Astrocyte (in vitro differentiated cells and primary cell): ENCODE measurements around the gene ZNF808. TPM values are rescaled to one million over a fixed set of nuclear protein-coding genes. Genes with fewer than 3 reads are reported as not detected.
"Not testable (repeated sequence)": the region's sequence is repeated elsewhere in the genome, so short reads cannot be mapped to it uniquely, and the experiment has no call there.

Source experiments
- DNase-seq: peaks from one replicate; pipeline ENCODE4 v3.0.0-alpha.2; 2010; ENCODE audit warnings: low read depth
- FAIRE-seq: peaks from 2 replicates; lab custom pipeline; 2011; peaks lifted over from hg19 to GRCh38; lab: Jason Lieb, UNC
- H2AFZ ChIP-seq: 2 replicates; pipeline ENCODE4 v1.6.0; 2012; ENCODE audit warnings: low read depth, low read length, inconsistent platforms
- H3K27ac ChIP-seq: 2 replicates; pipeline ENCODE4 v1.5.1; 2011; ENCODE audit warnings: low read depth, low read length, inconsistent platforms
- H3K27me3 ChIP-seq: 2 replicates; pipeline ENCODE4 v1.6.0; 2011; ENCODE audit warnings: low read length, inconsistent platforms; ENCODE audit not compliant: insufficient read depth
- H3K36me3 ChIP-seq: 2 replicates; pipeline ENCODE4 v1.5.1; 2011; ENCODE audit warnings: low read length, inconsistent platforms; ENCODE audit not compliant: insufficient read depth
- H3K4me1 ChIP-seq: 2 replicates; pipeline ENCODE4 v1.5.1; 2011; ENCODE audit warnings: low read length, inconsistent platforms; ENCODE audit not compliant: insufficient read depth
- H3K4me2 ChIP-seq: 2 replicates; pipeline ENCODE4 v1.6.0; 2012; ENCODE audit warnings: low read length, inconsistent platforms
- H3K4me3 ChIP-seq: 2 replicates; pipeline ENCODE4 v1.5.1; 2011; ENCODE audit warnings: low read depth, mild to moderate bottlenecking, low read length, inconsistent platforms; ENCODE audit not compliant: insufficient read depth
- H3K79me2 ChIP-seq: 2 replicates; pipeline ENCODE4 v1.6.0; 2012; ENCODE audit warnings: mild to moderate bottlenecking, low read length, inconsistent platforms; ENCODE audit not compliant: insufficient read depth
- H3K9ac ChIP-seq: 2 replicates; pipeline ENCODE4 v1.6.0; 2012; ENCODE audit warnings: mild to moderate bottlenecking, low read length, inconsistent platforms
- H3K9me3 ChIP-seq: 2 replicates; pipeline ENCODE4 v1.5.1; 2012; ENCODE audit warnings: low read depth, mild to moderate bottlenecking, low read length, inconsistent platforms; ENCODE audit not compliant: insufficient read depth
- H4K20me1 ChIP-seq: 2 replicates; pipeline ENCODE4 v1.6.0; 2012; ENCODE audit warnings: low read length, inconsistent platforms; ENCODE audit not compliant: insufficient read depth
- H3K27ac Mint-ChIP-seq: one replicate; pipeline ENCODE4 v1.8.0; 2021; ENCODE audit warnings: mild to moderate bottlenecking, mixed read lengths; ENCODE audit not compliant: unreplicated experiment
- H3K27me3 Mint-ChIP-seq: one replicate; pipeline ENCODE4 v1.8.0; 2021; ENCODE audit warnings: low read depth, mixed read lengths; ENCODE audit not compliant: unreplicated experiment
- H3K36me3 Mint-ChIP-seq: one replicate; pipeline ENCODE4 v1.8.0; 2021; ENCODE audit warnings: low read depth, mixed read lengths; ENCODE audit not compliant: unreplicated experiment
- H3K4me1 Mint-ChIP-seq: one replicate; pipeline ENCODE4 v1.8.0; 2021; ENCODE audit warnings: low read depth, mixed read lengths; ENCODE audit not compliant: unreplicated experiment
- H3K4me3 Mint-ChIP-seq: one replicate; pipeline ENCODE4 v1.8.0; 2021; ENCODE audit warnings: mild to moderate bottlenecking, moderate library complexity, mixed read lengths; ENCODE audit not compliant: unreplicated experiment
- H3K9me3 Mint-ChIP-seq: one replicate; pipeline ENCODE4 v1.8.0; 2021; ENCODE audit warnings: mild to moderate bottlenecking, mixed read lengths; ENCODE audit not compliant: unreplicated experiment
- CTCF ChIP-seq: IDR thresholded peaks from 2 replicates; pipeline ENCODE4 v1.5.1; 2011; ENCODE audit warnings: low read depth, mild to moderate bottlenecking, inconsistent platforms, low read length, moderate library complexity; ENCODE audit not compliant: insufficient read depth
- EZH2 ChIP-seq: IDR thresholded peaks from 2 replicates; pipeline ENCODE4 v1.6.1; 2012; ENCODE audit warnings: mild to moderate bottlenecking, low read length, inconsistent platforms; ENCODE audit not compliant: insufficient read depth
- total RNA-seq: library from RNA; stranded (reverse); gene quantifications from 2 replicates; pipeline ENCODE4 v1.2.1, GENCODE V29; 2021

Gene ZNF808
- total RNA-seq, 1 donor from 2014 or later: 18.0 TPM

GRCh38 chr19:52536448-52536800, 9.0 kb downstream of the ZNF808 start:
- no peaks in the 10 kb centered on the region for H3K27me3 Mint-ChIP-seq
- H3K27ac ChIP-seq: no peak overlapping the region
- H3K4me2 ChIP-seq: peak overlapping the region; percentile 92
- peak overlapping the region; percentile 84 for H3K4me3 Mint-ChIP-seq
- peak overlapping the region; percentile 67 for H3K4me3 ChIP-seq
- no peaks in the 10 kb centered on the region for H3K27me3 ChIP-seq
- H3K36me3 Mint-ChIP-seq: peaks cover 34% of the 10 kb centered on the region
- TF ChIP-seq EZH2 (no peak), CTCF (no peak)
- DNase-seq (no peak), FAIRE-seq (no peak)
- H3K79me2 ChIP-seq: peaks cover 4% of the 10 kb centered on the region
- no peaks in the 10 kb centered on the region for H4K20me1 ChIP-seq
- H3K4me1 ChIP-seq: peaks cover 3% of the 10 kb centered on the region
- peaks cover 9% of the 10 kb centered on the region for H3K9me3 Mint-ChIP-seq
- no peaks in the 10 kb centered on the region for H3K9me3 ChIP-seq
- H3K36me3 ChIP-seq: no peaks in the 10 kb centered on the region
- H3K9ac ChIP-seq: peak overlapping the region; percentile 67
- no peaks in the 10 kb centered on the region for H3K4me1 Mint-ChIP-seq
- no peak overlapping the region for H3K27ac Mint-ChIP-seq
- peak overlapping the region; percentile 76 for H2AFZ ChIP-seq

- H3K4me3 Mint-ChIP-seq, H3K9ac ChIP-seq, H2AFZ ChIP-seq, H3K4me2 ChIP-seq, H3K27me3 ChIP-seq, H3K27ac Mint-ChIP-seq, H3K4me1 ChIP-seq, H3K79me2 ChIP-seq, H3K4me1 Mint-ChIP-seq, H3K4me3 ChIP-seq, H3K27ac ChIP-seq, DNase-seq, H3K9me3 ChIP-seq, H3K27me3 Mint-ChIP-seq, H3K36me3 ChIP-seq, FAIRE-seq, H4K20me1 ChIP-seq: not testable (repeated sequence)
- H3K36me3 Mint-ChIP-seq: peaks cover 45% of the 10 kb centered on the region
- peaks cover 23% of the 10 kb centered on the region for H3K9me3 Mint-ChIP-seq
Observed at GRCh38 chr19:52538815-52539214, 11.3 kb downstream of the ZNF808 start.

GRCh38 chr19:52541176-52541575, 13.7 kb downstream of the ZNF808 start:
- not testable (repeated sequence) for DNase-seq, H3K27me3 ChIP-seq, H3K4me1 Mint-ChIP-seq, H2AFZ ChIP-seq, H3K4me3 ChIP-seq, H4K20me1 ChIP-seq, H3K27ac ChIP-seq, H3K79me2 ChIP-seq, H3K4me3 Mint-ChIP-seq, H3K27me3 Mint-ChIP-seq, FAIRE-seq, H3K27ac Mint-ChIP-seq, H3K9ac ChIP-seq, H3K9me3 ChIP-seq, H3K4me2 ChIP-seq, H3K36me3 ChIP-seq, H3K4me1 ChIP-seq
- peaks cover 22% of the 10 kb centered on the region for H3K9me3 Mint-ChIP-seq
- H3K36me3 Mint-ChIP-seq: peaks cover 53% of the 10 kb centered on the region

GRCh38 chr19:52541608-52542007, 14.1 kb downstream of the ZNF808 start:
- H3K27me3 Mint-ChIP-seq: no peaks in the 10 kb centered on the region
- H3K4me3 Mint-ChIP-seq: no peak overlapping the region
- TF ChIP-seq CTCF: no peak
- no peak for TF ChIP-seq EZH2
- H4K20me1 ChIP-seq: no peaks in the 10 kb centered on the region
- H3K9me3 ChIP-seq: peaks cover 5% of the 10 kb centered on the region
- H3K4me2 ChIP-seq: no peak overlapping the region
- H3K9me3 Mint-ChIP-seq: peaks cover 24% of the 10 kb centered on the region
- DNase-seq (no peak), FAIRE-seq (no peak)
- no peak overlapping the region for H3K9ac ChIP-seq
- H3K4me1 ChIP-seq: no peaks in the 10 kb centered on the region
- no peak overlapping the region for H2AFZ ChIP-seq
- no peaks in the 10 kb centered on the region for H3K4me1 Mint-ChIP-seq
- H3K27ac ChIP-seq: no peak overlapping the region
- peaks cover 54% of the 10 kb centered on the region for H3K36me3 Mint-ChIP-seq
- no peaks in the 10 kb centered on the region for H3K27me3 ChIP-seq
- H3K4me3 ChIP-seq: no peak overlapping the region
- peaks cover 2% of the 10 kb centered on the region for H3K36me3 ChIP-seq
- no peak overlapping the region for H3K27ac Mint-ChIP-seq
- peaks cover 4% of the 10 kb centered on the region for H3K79me2 ChIP-seq

GRCh38 chr19:52542541-52542940, 15.1 kb downstream of the ZNF808 start:
- H3K4me3 Mint-ChIP-seq, H3K4me3 ChIP-seq, H2AFZ ChIP-seq, H4K20me1 ChIP-seq, H3K9me3 ChIP-seq, H3K27me3 ChIP-seq, H3K4me1 ChIP-seq, H3K27ac ChIP-seq, FAIRE-seq, H3K4me1 Mint-ChIP-seq, H3K27ac Mint-ChIP-seq, H3K36me3 ChIP-seq, H3K4me2 ChIP-seq, H3K9ac ChIP-seq, H3K27me3 Mint-ChIP-seq, DNase-seq, H3K79me2 ChIP-seq: not testable (repeated sequence)
- Mint-ChIP-seq H3K36me3 (peaks cover 54% of the 10 kb centered on the region), H3K9me3 (peaks cover 24% of the 10 kb centered on the region)
